Measurements from ENCODE around the gene TTLL11. TPM values are rescaled to one million over a fixed set of nuclear protein-coding genes. Genes with fewer than 3 reads are reported as not detected.

Gene TTLL11
- total and polyA plus RNA-seq, 4 donors = 1.4 to 4.5 (median 3.6) TPM

DNA sequence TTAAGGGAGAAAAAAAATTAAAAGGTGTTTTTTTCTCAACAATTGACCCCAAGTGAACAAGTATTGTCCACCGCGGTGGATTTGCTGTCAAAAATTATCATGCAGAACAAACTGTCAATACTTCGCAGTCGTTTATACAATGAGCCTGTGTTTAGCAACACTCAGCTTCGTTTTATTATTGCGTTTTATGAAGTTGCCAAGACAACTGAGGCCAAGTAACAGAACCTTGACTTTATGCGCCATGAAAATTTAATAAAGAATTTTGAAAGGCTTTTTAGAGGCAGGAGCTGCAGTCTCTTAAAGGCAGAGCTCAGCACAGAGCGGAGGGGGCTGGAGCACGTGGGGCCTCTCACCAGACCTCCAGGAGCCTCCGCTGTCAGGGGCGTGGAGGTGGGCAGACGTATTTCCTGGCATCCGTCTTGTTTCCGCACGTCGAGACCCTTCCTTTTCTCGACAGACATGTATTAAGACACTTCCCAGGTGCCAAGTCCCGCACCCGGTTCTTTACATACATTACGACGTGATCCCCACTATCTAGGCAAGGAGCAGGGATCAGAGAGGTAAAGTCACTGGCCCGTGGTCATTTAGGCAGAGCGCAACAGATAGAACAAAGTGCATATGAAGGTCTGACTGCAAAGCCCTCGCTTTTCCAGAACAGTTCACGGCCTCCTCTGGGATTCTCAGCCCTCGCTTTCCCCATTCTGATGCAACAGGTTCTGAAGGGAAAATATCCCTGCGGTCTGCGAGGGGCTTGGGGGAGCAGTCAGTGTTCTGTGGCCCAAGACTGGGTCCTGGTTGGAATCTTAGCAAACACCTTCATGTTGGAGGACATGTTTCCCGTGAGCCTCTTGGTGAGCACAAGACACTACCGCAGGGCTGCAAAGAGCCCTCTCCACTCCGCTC is 277.3 kb downstream of the TTLL11 start:
- 88% methylated on average over 31 of the region's 31 CpGs for WGBS
- Histone ChIP-seq H3K9ac (ENCODE audit: low read depth in 1 of 2, low read length in 2 of 2) (no peak overlapping the region), H3K36me3 (ENCODE audit: control insufficient read depth in 4 of 4, insufficient read depth in 3 of 4, low read depth in 1 of 4, low read length in 3 of 4) (no peaks in the 10 kb centered on the region), H3K9me3 (ENCODE audit: control insufficient read depth in 4 of 4, low read length in 3 of 4) (no peaks in the 10 kb centered on the region), H3K27me3 (ENCODE audit: control insufficient read depth in 4 of 4, insufficient read depth in 4 of 4, low read length in 3 of 4) (no peaks in the 10 kb centered on the region), H3K4me3 (ENCODE audit: low read depth in 1 of 3, low read length in 3 of 3) (no peak overlapping the region), H3K4me1 (ENCODE audit: control insufficient read depth in 4 of 4, insufficient read depth in 4 of 4, low read length in 3 of 4) (peaks cover 2 to 9% (median 7%) of the 10 kb centered on the region in 4 donors), H3K27ac (ENCODE audit: low read depth in 1 of 2, low read length in 2 of 2) (no peak overlapping the region)
- TF ChIP-seq, protein P1, sequence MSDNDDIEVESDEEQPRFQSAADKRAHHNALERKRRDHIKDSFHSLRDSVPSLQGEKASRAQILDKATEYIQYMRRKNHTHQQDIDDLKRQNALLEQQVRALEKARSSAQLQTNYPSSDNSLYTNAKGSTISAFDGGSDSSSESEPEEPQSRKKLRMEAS (IDR thresholded peaks at IDR 0.05) = no peak
- TF ChIP-seq JUND (IDR thresholded peaks at IDR 0.05) (no peak), RAD21 (IDR thresholded peaks at IDR 0.05) (no peak), FOXA1 (IDR thresholded peaks at IDR 0.05) (no peak), HNF4A (conservative IDR thresholded peaks at IDR 0.05) (no peak), HNF4G (IDR thresholded peaks at IDR 0.05) (no peak)
- TF ChIP-seq, protein P2, sequence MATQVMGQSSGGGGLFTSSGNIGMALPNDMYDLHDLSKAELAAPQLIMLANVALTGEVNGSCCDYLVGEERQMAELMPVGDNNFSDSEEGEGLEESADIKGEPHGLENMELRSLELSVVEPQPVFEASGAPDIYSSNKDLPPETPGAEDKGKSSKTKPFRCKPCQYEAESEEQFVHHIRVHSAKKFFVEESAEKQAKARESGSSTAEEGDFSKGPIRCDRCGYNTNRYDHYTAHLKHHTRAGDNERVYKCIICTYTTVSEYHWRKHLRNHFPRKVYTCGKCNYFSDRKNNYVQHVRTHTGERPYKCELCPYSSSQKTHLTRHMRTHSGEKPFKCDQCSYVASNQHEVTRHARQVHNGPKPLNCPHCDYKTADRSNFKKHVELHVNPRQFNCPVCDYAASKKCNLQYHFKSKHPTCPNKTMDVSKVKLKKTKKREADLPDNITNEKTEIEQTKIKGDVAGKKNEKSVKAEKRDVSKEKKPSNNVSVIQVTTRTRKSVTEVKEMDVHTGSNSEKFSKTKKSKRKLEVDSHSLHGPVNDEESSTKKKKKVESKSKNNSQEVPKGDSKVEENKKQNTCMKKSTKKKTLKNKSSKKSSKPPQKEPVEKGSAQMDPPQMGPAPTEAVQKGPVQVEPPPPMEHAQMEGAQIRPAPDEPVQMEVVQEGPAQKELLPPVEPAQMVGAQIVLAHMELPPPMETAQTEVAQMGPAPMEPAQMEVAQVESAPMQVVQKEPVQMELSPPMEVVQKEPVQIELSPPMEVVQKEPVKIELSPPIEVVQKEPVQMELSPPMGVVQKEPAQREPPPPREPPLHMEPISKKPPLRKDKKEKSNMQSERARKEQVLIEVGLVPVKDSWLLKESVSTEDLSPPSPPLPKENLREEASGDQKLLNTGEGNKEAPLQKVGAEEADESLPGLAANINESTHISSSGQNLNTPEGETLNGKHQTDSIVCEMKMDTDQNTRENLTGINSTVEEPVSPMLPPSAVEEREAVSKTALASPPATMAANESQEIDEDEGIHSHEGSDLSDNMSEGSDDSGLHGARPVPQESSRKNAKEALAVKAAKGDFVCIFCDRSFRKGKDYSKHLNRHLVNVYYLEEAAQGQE (IDR thresholded peaks at IDR 0.05) = no peak
- no peak for DNase-seq (ENCODE audit: low spot score)

DNA sequence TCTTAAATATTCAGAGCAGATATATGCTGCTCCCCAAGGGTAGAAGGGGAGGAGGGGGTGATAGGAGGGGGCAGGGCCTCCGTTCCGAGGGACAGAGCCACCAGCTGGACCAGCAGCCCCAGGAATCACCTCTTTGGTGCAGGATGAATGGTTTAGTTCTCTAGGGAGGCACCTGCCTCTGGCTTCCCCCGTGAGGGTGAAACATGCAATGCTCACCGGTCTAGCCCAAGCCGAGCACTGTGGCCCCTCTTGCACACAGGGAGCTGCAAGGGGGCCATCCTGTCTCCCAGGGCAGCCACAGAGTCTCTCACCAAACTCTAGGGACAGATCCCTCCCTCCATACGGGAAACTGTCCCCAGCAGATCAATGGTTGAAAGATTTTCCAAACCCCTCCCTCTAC is 278.0 kb downstream of the TTLL11 start:
- TF ChIP-seq HNF4G (IDR thresholded peaks at IDR 0.05) = no peak
- TF ChIP-seq GABPA (IDR thresholded peaks at IDR 0.05 in 1 of 2, conservative IDR thresholded peaks at IDR 0.05 in 1 of 2) = no peak
- TF ChIP-seq, protein P3, sequence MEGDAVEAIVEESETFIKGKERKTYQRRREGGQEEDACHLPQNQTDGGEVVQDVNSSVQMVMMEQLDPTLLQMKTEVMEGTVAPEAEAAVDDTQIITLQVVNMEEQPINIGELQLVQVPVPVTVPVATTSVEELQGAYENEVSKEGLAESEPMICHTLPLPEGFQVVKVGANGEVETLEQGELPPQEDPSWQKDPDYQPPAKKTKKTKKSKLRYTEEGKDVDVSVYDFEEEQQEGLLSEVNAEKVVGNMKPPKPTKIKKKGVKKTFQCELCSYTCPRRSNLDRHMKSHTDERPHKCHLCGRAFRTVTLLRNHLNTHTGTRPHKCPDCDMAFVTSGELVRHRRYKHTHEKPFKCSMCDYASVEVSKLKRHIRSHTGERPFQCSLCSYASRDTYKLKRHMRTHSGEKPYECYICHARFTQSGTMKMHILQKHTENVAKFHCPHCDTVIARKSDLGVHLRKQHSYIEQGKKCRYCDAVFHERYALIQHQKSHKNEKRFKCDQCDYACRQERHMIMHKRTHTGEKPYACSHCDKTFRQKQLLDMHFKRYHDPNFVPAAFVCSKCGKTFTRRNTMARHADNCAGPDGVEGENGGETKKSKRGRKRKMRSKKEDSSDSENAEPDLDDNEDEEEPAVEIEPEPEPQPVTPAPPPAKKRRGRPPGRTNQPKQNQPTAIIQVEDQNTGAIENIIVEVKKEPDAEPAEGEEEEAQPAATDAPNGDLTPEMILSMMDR (IDR thresholded peaks at IDR 0.05; ENCODE audit: low read depth, low read length, missing input control) = no peak
- TF ChIP-seq, protein P1 (IDR thresholded peaks at IDR 0.05) = no peak
- TF ChIP-seq EGR1 (IDR thresholded peaks at IDR 0.05; ENCODE audit: low read depth in 2 of 2) = no peak
- no peak for TF ChIP-seq TAF1 (conservative IDR thresholded peaks at IDR 0.05)
- TF ChIP-seq NR2F2 (IDR thresholded peaks at IDR 0.05) = no peak
- TF ChIP-seq JUND (IDR thresholded peaks at IDR 0.05) = no peak
- no peak for TF ChIP-seq FOXA2 (IDR thresholded peaks at IDR 0.05)
- no peak for TF ChIP-seq RXRA (IDR thresholded peaks at IDR 0.05)
- no peak for TF ChIP-seq FOXA1 (IDR thresholded peaks at IDR 0.05)
- TF ChIP-seq, protein P4, sequence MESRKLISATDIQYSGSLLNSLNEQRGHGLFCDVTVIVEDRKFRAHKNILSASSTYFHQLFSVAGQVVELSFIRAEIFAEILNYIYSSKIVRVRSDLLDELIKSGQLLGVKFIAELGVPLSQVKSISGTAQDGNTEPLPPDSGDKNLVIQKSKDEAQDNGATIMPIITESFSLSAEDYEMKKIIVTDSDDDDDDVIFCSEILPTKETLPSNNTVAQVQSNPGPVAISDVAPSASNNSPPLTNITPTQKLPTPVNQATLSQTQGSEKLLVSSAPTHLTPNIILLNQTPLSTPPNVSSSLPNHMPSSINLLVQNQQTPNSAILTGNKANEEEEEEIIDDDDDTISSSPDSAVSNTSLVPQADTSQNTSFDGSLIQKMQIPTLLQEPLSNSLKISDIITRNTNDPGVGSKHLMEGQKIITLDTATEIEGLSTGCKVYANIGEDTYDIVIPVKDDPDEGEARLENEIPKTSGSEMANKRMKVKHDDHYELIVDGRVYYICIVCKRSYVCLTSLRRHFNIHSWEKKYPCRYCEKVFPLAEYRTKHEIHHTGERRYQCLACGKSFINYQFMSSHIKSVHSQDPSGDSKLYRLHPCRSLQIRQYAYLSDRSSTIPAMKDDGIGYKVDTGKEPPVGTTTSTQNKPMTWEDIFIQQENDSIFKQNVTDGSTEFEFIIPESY (IDR thresholded peaks at IDR 0.05) = no peak
- TF ChIP-seq, protein P2 (IDR thresholded peaks at IDR 0.05) = no peak
- TF ChIP-seq HNF4A (conservative IDR thresholded peaks at IDR 0.05) = no peak
- no peak for TF ChIP-seq RAD21 (IDR thresholded peaks at IDR 0.05)
- TF ChIP-seq SP1 (IDR thresholded peaks at IDR 0.05) = no peak
- TF ChIP-seq YY1 (IDR thresholded peaks at IDR 0.05) = no peak
- TF ChIP-seq, protein P5, sequence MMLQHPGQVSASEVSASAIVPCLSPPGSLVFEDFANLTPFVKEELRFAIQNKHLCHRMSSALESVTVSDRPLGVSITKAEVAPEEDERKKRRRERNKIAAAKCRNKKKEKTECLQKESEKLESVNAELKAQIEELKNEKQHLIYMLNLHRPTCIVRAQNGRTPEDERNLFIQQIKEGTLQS (IDR thresholded peaks at IDR 0.05) = no peak
- Histone ChIP-seq H3K9me3 (ENCODE audit: control insufficient read depth in 4 of 4, low read length in 3 of 4) (no peaks in the 10 kb centered on the region), H3K36me3 (ENCODE audit: control insufficient read depth in 4 of 4, insufficient read depth in 3 of 4, low read depth in 1 of 4, low read length in 3 of 4) (no peaks in the 10 kb centered on the region), H3K27ac (ENCODE audit: low read depth in 1 of 2, low read length in 2 of 2) (no peak overlapping the region), H3K4me1 (ENCODE audit: control insufficient read depth in 4 of 4, insufficient read depth in 4 of 4, low read length in 3 of 4) (peaks cover 5 to 14% (median 7%) of the 10 kb centered on the region in 4 donors), H3K9ac (ENCODE audit: low read depth in 1 of 2, low read length in 2 of 2) (no peak overlapping the region), H3K27me3 (ENCODE audit: control insufficient read depth in 4 of 4, insufficient read depth in 4 of 4, low read length in 3 of 4) (no peaks in the 10 kb centered on the region), H3K4me3 (ENCODE audit: low read depth in 1 of 3, low read length in 3 of 3) (no peak overlapping the region)
- whole genome bisulfite sequencing = 90% methylated on average over 6 of the region's 6 CpGs
- DNase-seq (ENCODE audit: low spot score) = peak; percentile 24
